ENCODE data around the gene PIGZ. TPM values are rescaled to one million over a fixed set of nuclear protein-coding genes. Genes with fewer than 3 reads are reported as not detected.

Gene PIGZ
- total RNA-seq, 4 donors from 2014 or later, result 5.5 to 10.2 (median 8.4) TPM

DNA sequence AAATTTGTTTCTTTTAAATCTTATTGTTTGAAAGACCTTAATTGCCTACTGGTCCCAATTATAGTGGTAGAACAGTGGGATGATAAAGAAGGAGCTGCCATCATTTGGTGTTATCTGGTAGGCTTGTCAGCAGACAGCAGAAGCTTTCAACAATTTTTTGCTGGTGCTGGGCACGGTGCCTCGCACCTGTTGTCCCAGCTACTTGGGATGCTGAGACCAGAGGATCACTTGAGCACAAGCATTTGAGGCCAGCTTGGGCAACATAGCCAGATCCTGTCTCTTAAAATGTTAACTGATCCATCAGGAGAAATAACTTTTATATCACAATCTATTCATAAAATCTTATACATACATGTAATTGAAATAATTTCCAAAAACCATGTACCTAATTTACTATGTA lies 64.9 kb downstream of the PIGZ start:
- TF ChIP-seq, protein P1, sequence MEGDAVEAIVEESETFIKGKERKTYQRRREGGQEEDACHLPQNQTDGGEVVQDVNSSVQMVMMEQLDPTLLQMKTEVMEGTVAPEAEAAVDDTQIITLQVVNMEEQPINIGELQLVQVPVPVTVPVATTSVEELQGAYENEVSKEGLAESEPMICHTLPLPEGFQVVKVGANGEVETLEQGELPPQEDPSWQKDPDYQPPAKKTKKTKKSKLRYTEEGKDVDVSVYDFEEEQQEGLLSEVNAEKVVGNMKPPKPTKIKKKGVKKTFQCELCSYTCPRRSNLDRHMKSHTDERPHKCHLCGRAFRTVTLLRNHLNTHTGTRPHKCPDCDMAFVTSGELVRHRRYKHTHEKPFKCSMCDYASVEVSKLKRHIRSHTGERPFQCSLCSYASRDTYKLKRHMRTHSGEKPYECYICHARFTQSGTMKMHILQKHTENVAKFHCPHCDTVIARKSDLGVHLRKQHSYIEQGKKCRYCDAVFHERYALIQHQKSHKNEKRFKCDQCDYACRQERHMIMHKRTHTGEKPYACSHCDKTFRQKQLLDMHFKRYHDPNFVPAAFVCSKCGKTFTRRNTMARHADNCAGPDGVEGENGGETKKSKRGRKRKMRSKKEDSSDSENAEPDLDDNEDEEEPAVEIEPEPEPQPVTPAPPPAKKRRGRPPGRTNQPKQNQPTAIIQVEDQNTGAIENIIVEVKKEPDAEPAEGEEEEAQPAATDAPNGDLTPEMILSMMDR (IDR thresholded peaks at IDR 0.05), result no peak
- DNase-seq (ENCODE audit: low spot score), result no peak
- no peak for ATAC-seq (ENCODE audit: low FRiP score)

DNA sequence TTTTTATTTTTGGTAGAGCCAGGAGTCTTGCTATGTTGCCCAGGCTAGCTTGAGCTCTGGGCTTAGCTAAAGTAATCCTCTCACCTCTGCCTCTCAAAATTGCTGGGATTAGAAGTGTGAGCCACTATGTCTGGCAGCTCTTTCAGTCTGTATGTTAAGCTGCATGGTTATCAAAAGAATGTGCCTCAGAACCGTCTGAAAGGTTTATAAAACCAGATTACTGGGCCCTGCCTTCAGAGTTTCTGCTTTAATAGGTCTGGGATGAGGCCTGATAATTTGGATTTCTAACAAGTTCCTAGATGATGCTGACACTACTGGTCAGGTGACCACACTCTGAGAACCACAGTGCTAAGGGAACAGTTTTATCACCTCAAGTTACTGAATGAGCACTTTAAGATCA lies 66.3 kb downstream of the PIGZ start:
- no peak for DNase-seq (ENCODE audit: low spot score)
- no peak for ATAC-seq (ENCODE audit: low FRiP score)
- TF ChIP-seq, protein P1 (IDR thresholded peaks at IDR 0.05), result no peak

DNA sequence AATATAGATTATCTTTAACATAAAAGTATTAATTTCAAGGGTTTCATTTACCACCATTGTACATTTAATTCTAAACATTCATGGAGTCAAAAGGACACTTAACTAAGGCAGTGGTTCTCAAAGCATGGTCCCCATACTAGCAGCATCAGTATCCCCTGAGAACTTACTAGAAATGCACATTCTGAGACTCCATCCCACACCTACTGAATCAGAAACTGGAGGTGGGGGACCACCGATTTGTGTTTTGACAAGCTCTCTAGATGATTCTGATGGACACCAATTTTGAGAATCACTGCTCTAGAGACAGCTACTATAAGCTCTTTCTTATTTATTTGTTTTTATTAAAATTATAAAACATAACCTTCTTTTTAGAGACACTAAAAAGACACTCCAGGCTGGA lies 66.9 kb downstream of the PIGZ start:
- DNase-seq (ENCODE audit: low spot score), result no peak
- ATAC-seq (ENCODE audit: low FRiP score), result no peak
- TF ChIP-seq, protein P1 (IDR thresholded peaks at IDR 0.05), result no peak

Other genes with a start within 250 kb of the PIGZ start
- 100 to 1,000 TPM in 1 of 4 donors, 10 to 100 TPM in 3; 50.3 to 108 (median 81.0) TPM for gene PAK2, start 229.0 kb downstream of the PIGZ start, total RNA-seq
- 10 to 100 TPM; 31.3 to 69.9 (median 41.3) TPM for gene SENP5, start 100.9 kb downstream of the PIGZ start, total RNA-seq
- gene NCBP2, start 26.3 kb downstream of the PIGZ start, total RNA-seq, result 10 to 100 TPM; 33.3 to 63.3 (median 39.9) TPM
- 10 to 100 TPM in 3 of 4 donors, 1 to 10 TPM in 1; 8.3 to 39.3 (median 27.2) TPM for gene MELTF, start 61.0 kb upstream of the PIGZ start, total RNA-seq

All from omental fat pad (tissue), 4 donors.